Embryonic facial prominence (tissue), 1 donor: ENCODE results near the gene ACSF2.

ENCODE experiments used
- DNase-seq: peaks from one replicate; pipeline ENCODE4 v3.0.0-alpha.2; 2016; ENCODE audit errors: extremely low spot score

The ACSF2 gene

GRCh38 chr17:50440172-50440837, 14.3 kb downstream of the ACSF2 start:
- DNase-seq = no peak

GRCh38 chr17:50440838-50441829, 15.1 kb downstream of the ACSF2 start:
- DNase-seq = no peak

DNA sequence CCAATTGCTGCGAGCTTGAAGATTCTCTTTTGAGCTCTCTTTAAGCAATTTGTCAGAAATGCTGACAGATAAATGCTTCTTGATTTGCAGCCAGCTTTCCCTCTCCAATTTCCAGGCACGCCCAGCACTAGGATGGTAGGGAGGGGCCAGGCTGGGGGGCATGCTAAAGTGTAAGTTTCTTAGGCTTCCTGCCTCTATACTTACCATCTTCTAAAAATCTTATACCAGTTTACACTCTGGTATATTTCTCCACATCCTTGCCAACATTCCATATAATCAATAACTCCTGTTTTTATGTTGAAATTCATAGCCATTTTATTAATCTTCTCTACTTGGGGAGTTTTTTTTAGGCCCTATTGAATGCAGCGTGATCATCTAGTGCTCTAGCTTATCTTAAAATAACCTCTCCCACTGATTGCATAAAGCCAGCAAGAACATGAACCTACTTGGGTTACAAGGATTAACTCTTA, 17.5 kb downstream of the ACSF2 start:
- no peak for DNase-seq

DNA sequence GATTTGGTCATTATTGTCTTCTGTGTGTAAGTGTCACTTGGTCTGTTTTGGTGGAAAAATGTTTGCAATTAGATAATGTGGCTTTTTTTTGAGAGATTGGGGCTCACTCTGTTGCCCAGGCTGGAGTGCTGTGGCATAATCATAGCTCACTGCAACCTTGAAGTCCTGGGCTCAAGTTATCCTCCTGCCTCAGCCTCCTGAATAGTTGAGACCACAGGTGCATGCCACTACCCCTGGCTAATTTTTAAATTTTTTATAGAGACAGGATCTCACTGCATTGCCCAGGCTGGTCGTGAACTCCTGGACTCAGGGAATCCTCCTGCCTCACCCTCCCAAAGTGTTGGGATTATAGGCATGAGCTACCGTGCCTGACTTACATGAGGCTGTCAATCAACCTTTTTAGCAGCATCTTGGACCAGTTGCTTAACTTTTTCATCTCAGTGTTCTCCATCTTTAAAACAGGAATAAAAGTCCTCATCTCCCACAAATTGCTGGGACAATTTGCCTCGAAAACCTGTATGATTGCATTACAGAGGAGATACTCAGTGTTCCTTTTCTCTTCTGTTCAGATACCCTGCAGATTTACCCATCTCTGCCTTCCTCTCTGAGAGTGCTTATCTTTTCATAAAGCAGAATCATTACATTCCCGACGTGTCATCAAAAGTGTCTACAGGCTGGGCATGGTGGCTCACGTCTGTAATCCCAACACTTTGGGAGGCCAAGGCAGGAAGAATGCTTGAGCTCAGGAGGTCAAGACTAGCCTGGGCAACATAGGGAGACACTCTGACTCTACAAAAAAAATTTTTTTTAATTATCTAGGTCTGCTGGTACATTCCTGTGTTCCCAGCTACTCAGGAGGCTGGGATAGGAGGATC, 19.1 kb downstream of the ACSF2 start:
- no peak for DNase-seq

DNA sequence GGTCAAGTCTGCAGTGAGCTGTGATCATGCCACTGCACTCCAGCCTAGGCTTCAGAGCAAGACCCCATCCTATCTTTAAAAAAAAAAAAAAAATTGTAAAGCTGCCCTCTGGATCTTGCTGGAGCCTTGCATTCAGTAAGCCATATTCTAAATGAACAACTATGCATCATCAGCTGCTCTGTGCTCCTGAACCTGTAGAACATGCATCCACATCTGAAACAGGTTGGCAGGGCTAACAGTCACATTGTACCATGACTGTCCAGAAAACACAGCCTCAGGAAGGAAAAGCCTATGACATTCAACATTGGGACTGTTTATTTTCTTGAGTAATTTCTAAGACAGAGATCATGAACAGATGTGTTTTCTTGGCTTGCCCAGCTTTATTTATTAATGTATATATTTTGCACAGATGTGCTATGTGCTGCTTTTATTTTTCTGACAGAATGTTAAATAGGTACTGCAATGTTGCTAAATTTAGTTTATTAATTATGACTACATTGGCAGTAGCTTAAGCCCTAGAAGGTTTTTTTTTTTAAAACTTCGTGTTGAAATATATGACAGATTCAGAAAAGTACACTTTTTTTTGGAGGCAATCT, 19.8 kb downstream of the ACSF2 start:
- no peak for DNase-seq

- DNase-seq = no peak
Measured at GRCh38 chr17:50447870-50448595, 22.0 kb downstream of the ACSF2 start.

- no peak for DNase-seq
Measured at GRCh38 chr17:50448643-50449042, 22.6 kb downstream of the ACSF2 start.

GRCh38 chr17:50451943-50452629, 26.1 kb downstream of the ACSF2 start:
- DNase-seq = no peak

GRCh38 chr17:50452630-50453300, 26.7 kb downstream of the ACSF2 start:
- DNase-seq = no peak

DNA sequence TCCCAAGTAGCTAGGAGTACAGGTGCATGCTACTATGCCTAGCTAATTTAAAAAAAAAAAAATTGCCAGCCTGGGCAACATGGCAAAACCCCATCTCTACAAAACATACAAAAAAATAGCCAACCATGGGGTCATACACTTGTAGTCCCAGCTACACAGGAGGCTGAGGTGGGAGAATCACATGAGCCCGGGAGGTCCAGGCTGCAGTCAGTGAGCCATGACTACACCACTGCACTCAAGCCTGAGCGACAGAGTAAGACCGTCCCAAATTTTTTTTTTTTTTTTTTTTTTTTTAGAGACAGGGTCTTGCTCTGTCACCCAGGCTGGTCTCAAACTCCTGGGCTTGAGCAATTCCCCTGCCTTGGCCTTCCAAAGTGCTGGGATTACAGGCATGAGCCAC, 27.9 kb downstream of the ACSF2 start:
- no peak for DNase-seq

DNA sequence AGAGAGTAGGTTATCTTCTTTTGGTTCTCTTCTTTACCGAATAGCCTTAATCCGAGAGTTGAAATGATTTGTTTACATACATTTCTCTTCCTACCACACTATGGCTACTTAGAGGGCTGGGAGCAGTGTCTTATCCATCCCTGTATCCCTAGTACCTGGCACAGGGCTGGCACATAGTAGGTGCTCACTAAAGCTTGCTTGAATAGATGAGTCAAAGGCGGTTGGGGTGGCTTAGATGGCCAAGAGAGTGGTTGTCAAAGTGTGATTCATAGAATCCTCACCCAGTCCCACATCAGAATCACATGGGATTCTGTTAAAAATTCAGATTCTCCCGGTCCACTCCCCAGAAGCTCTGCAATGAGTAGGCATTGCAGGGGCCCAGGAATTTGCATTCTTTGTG, 31.6 kb downstream of the ACSF2 start:
- no peak for DNase-seq

- DNase-seq = no peak
Measured at GRCh38 chr17:50458270-50458669, 32.3 kb downstream of the ACSF2 start.

DNA sequence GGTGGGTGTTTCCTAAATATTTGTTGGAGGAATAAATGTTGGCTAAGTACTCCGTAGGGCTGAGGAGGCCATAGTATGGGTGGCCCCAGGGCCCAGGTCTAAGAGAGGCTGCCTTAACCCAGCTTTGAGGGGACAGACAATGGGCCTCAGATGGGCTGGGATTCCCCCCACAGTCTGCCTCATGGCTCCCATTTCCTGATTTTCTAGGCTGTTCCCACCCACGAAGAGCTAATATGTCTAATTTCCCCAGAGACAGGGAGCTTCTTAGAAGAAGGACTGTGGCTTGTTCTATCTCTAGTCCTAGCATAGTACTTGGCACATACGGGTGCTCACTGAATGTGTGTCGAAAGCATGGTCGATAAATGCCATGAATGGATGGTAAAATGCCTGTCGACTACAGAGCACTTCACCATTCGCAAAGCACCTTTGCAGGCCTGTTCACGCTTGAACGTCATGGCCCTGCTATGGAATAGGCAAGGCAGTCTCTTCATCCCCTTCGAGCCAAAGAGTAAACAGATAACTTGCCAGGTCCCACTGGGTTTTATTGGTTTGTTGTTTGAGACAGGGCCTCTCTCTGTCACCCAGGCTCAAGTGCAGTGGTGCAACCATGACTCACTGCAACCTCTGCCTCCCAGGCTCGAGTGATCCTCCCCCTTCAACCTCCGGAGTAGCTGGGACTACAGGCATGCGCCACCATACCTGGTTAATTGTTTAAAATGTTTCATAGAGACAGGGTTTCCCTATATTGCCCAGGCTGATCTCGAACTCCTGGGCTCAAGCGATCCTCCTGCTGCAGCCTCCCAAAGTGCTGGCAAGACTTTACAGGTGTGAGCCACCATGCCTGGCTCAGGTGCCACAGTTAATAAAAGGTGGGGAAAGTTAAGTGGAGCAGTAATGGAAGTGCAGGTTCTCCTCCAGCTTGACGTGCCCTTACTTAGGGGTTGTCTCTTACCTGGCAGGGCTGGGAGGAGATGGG, 33.0 kb downstream of the ACSF2 start:
- no peak for DNase-seq

- DNase-seq = no peak
Measured at GRCh38 chr17:50459756-50460155, 33.7 kb downstream of the ACSF2 start.

DNA sequence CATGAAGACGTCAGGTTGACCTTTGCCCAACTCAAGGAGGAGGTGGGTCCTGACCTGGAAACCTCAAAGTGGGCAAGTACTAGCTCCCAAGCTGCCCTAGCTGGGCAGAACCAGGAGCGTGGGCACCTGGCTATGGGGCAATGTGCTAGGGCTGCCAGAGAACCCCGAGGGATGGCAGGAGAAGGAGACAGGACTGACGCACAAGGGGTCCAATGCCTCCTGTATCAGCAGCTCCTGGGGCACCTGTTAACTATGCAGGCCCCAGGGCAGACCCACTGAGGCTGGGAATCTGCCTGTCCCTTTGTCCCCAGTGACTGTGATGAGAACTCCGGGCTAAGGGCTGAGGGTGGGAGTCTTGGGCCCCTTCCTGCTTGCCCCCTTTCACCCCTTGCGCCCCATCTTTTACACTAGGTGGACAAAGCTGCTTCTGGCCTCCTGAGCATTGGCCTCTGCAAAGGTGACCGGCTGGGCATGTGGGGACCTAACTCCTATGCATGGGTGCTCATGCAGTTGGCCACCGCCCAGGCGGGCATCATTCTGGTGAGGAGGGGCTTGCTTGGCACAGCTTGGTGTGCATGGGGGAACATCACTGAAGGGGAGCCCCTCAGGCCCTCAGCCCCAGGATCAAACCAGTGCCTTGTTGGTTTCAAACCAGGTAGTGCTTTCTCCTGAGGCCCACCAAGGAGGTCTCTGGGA, 35.0 kb downstream of the ACSF2 start:
- no peak for DNase-seq

DNA sequence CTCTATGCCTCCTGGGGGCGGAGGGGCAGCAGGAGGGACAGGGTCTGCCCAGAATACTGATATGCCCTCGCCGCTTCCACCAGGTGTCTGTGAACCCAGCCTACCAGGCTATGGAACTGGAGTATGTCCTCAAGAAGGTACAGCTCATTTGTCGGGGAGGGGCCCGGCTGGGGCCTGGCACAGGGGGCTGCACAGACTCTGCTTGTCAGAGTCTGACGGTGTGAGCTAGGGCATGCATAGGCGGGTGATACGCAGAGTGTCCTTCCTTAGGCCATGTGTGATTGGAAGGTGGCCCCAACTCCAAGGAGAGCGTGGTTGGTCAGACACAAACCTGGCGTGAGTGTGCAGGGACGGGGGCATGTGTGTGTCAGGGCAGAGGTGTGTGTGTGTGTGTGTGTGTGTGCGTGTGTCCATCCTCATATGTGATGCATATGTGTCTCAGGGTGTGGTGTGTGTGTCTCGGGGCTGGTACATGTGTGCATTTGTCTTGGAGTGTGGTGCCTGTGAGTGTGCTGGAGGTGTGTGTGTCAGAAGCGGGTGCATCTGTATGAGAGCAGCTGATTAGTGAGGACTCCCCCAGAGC, 35.6 kb downstream of the ACSF2 start:
- no peak for DNase-seq

- no peak for DNase-seq
Measured at GRCh38 chr17:50462446-50462845, 36.4 kb downstream of the ACSF2 start.
